Measurements from ENCODE around the gene NPHS1.

- TF ChIP-seq CTCF (IDR thresholded peaks at IDR 0.05): no peak
- TF ChIP-seq POLR2A (IDR thresholded peaks at IDR 0.05): no peak
Measured at GRCh38 chr19:35895911-35896642, 43.8 kb upstream of the NPHS1 start.
